HepG2 (cell line): Measurements from ENCODE around the gene TMEM143. TPM values are rescaled to one million over a fixed set of nuclear protein-coding genes. Genes with fewer than 3 reads are reported as not detected.

Experiments used
- ATAC-seq: fragments of 200-7000 bp; cut with Tn5 transposase; 3 replicates; pipeline ENCODE4 v1.9.1; 2020; ENCODE audit warnings: mild to moderate bottlenecking, moderate library complexity
- BruUV-seq: library from RNA; stranded (reverse); fragments of 400-500 nt; replicated peaks from 2 replicates; lab custom pipeline; 2021; lab: Mats Ljungman, UMichigan
- CTCF ChIA-PET: fragments of 300-600 bp; formaldehyde crosslinking; extraction: SDS; loops from one replicate; lab custom pipeline; 2021; ENCODE audit warnings: low total read pairs, inconsistent platforms, low intra/inter-chr PET ratio; lab: Yijun Ruan, JAX
- POLR2A ChIA-PET: fragments of 350-600 bp; sonication (Branson Sonifier 250); formaldehyde crosslinking; loops from one replicate; lab custom pipeline; 2020; ENCODE audit warnings: antibody characterized with exemption, inconsistent platforms; lab: Yijun Ruan, JAX
- DNase-seq: peaks from one replicate; pipeline ENCODE4 v3.0.0-alpha.2; 2015; ENCODE audit warnings: low spot score
- FAIRE-seq: peaks from 3 replicates; lab custom pipeline; 2011; peaks lifted over from hg19 to GRCh38; lab: Jason Lieb, UNC
- H2AFZ ChIP-seq: one replicate; pipeline ENCODE4 v1.6.1; 2011; ENCODE audit warnings: low read length, inconsistent platforms
- H3K27ac ChIP-seq: fragments of 300-600 bp; 3 replicates; pipeline ENCODE4 v1.8.0; 2011; ENCODE audit warnings: mixed run types, mild to moderate bottlenecking, mixed read lengths, low read length, inconsistent platforms; ENCODE audit not compliant: insufficient read depth; ENCODE audit errors: extremely low read length
- H3K27me3 ChIP-seq, 2 experiments: fragments of 200-600 bp in 1 of 2; 2 replicates in 1 of 2; 3 replicates in 1 of 2; pipeline versions ENCODE4 v1.6.0 to v1.8.0; 2011; ENCODE audit warnings: low read length in 2 of 2, mild to moderate bottlenecking in 2 of 2, moderate library complexity in 2 of 2, inconsistent platforms in 1 of 2; ENCODE audit not compliant: insufficient read depth in 2 of 2, control insufficient read depth in 1 of 2
- H3K36me3 ChIP-seq, 2 experiments: fragments of 200-600 bp in 1 of 2; replicated peaks in 1 of 2; 2 replicates in 1 of 2; 3 replicates in 1 of 2; pipeline versions ENCODE4 v1.5.1 to v1.8.0; 2011; ENCODE audit warnings: low read length in 2 of 2, inconsistent platforms in 1 of 2; ENCODE audit not compliant: insufficient read depth in 2 of 2, control insufficient read depth in 1 of 2
- H3K4me1 ChIP-seq: 2 replicates; pipeline ENCODE4 v1.5.1; 2012; ENCODE audit warnings: low read length, inconsistent platforms; ENCODE audit not compliant: insufficient read depth
- H3K4me2 ChIP-seq: 2 replicates; pipeline ENCODE4 v1.6.0; 2011; ENCODE audit warnings: low read depth, low read length, inconsistent platforms
- H3K4me3 ChIP-seq, 3 experiments: fragments of 200-600 bp in 1 of 3; sonication (generic), shearing (Covaris generic) in 1 of 3; replicated peaks in 1 of 3; 2 replicates each; pipeline ENCODE4 v1.5.1; 2011 to 2016; ENCODE audit warnings: low read length in 3 of 3, inconsistent platforms in 2 of 3, low read depth in 2 of 3, mild to moderate bottlenecking in 2 of 3, control low read depth in 1 of 3, mixed read lengths in 1 of 3; ENCODE audit not compliant: insufficient read depth in 1 of 3
- H3K79me2 ChIP-seq: one replicate; pipeline ENCODE4 v1.6.1; 2011; ENCODE audit warnings: low read length, inconsistent platforms; ENCODE audit not compliant: insufficient read depth
- H3K9ac ChIP-seq: 2 replicates; pipeline ENCODE4 v1.6.0; 2011; ENCODE audit warnings: mild to moderate bottlenecking, low read depth, low read length, inconsistent platforms; ENCODE audit not compliant: insufficient read depth
- H3K9me3 ChIP-seq: 2 replicates; pipeline ENCODE4 v1.5.1; 2012; ENCODE audit warnings: mild to moderate bottlenecking, low read length
- H4K20me1 ChIP-seq: 2 replicates; pipeline ENCODE4 v1.6.0; 2011; ENCODE audit warnings: inconsistent platforms, mild to moderate bottlenecking, low read length, moderate library complexity; ENCODE audit not compliant: insufficient read depth
- ETV5 ChIP-seq: IDR thresholded peaks from 2 replicates; pipeline ENCODE4 v1.6.1; 2018; ENCODE audit warnings: missing biosample characterization, missing genetic modification reagents, inconsistent platforms, borderline replicate concordance
- IRX3 ChIP-seq: sonication (generic); formaldehyde crosslinking; IDR thresholded peaks from 2 replicates; pipeline ENCODE4 v1.8.1; 2023; ENCODE audit warnings: mild to moderate bottlenecking, low read depth, missing genetic modification reagents, borderline replicate concordance
- MLX ChIP-seq: IDR thresholded peaks from 2 replicates; pipeline ENCODE4 v1.6.1; 2016
- PRDM15 ChIP-seq: sonication (generic); formaldehyde crosslinking; IDR thresholded peaks from 2 replicates; pipeline ENCODE4 v1.4.0; 2020; ENCODE audit warnings: missing genetic modification reagents
- RAD51 ChIP-seq: fragments of 450-650 bp; IDR thresholded peaks from 2 replicates; pipeline ENCODE4 v1.6.1; 2016; ENCODE audit warnings: borderline replicate concordance
- RELA ChIP-seq: sonication (generic); formaldehyde crosslinking; IDR thresholded peaks from 2 replicates; pipeline ENCODE4 v1.4.0; 2020; ENCODE audit warnings: missing genetic modification reagents
- ZFP62 ChIP-seq: sonication (generic); formaldehyde crosslinking; IDR thresholded peaks from 2 replicates; pipeline ENCODE4 v1.4.0; 2020; ENCODE audit warnings: missing genetic modification reagents
- ZNF547 ChIP-seq: sonication (generic); formaldehyde crosslinking; IDR thresholded peaks from 2 replicates; pipeline ENCODE4 v1.5.1; 2020; ENCODE audit warnings: mild to moderate bottlenecking, missing genetic modification reagents
- ZNF841 ChIP-seq: sonication (generic); formaldehyde crosslinking; IDR thresholded peaks from 2 replicates; pipeline ENCODE4 v1.8.1; 2023; ENCODE audit warnings: missing genetic modification reagents, borderline replicate concordance
- WGBS: methylation state at CpG from one replicate; pipeline ENCODE4 v1.1.6; 2017; ENCODE audit warnings: low lambda C conversion rate; 5-methylcytosine and 5-hydroxymethylcytosine counted together
- in situ Hi-C: cut with HindIII; loops from 2 replicates; pipeline ENCODE4 v1.10.0; 2017; ENCODE audit warnings: low pct_unique_long_range_greater_than_20kb; ENCODE audit not compliant: extremely low pct_ligation_motif_present
- intact Hi-C: fragments of 100-400 bp; cut with micrococcal nuclease; formaldehyde crosslinking; loops from one replicate; pipeline ENCODE4 v1.10.0; 2022; ENCODE audit not compliant: unreplicated experiment
- polyA plus RNA-seq, 8 experiments: library from polyadenylated mRNA; depleted of rRNA in 3 of 8; stranded (reverse) in 7 of 8; unstranded in 1 of 8; fragments of >200 nt; fragmentation: Illumina TruSeq in 4 of 8; extraction: Trizol in 4 of 8; gene quantifications; 2 replicates each; pipeline versions ENCODE4 v1.2.1 to v1.2.3, GENCODE V29; 2011 to 2016; ENCODE audit warnings: low read depth in 4 of 8, missing spikeins in 1 of 8, mixed read lengths in 1 of 8; ENCODE audit not compliant: insufficient read depth in 1 of 8
- total RNA-seq, 5 experiments: library from RNA; depleted of rRNA; stranded (reverse); fragments of >200 nt; fragmentation: Illumina TruSeq; extraction: Trizol; gene quantifications; 2 replicates each; pipeline ENCODE4 v1.2.3, GENCODE V29; 2016; ENCODE audit warnings: low read depth in 1 of 5
- TF ChIP-seq, protein P1 (sequence below): sonication (generic); formaldehyde crosslinking; conservative IDR thresholded peaks from 2 replicates; pipeline ENCODE4 v1.4.0; 2020; ENCODE audit warnings: mild to moderate bottlenecking, missing genetic modification reagents, moderate library complexity
- TF ChIP-seq, protein P2 (sequence below): sonication (generic); formaldehyde crosslinking; IDR thresholded peaks from 2 replicates; pipeline ENCODE4 v1.4.0; 2020; ENCODE audit warnings: mild to moderate bottlenecking, low read depth, missing genetic modification reagents

The TMEM143 gene
- total and polyA plus RNA-seq, 2 of the 13 experiments (the other 11 are each of a cell fraction or from before 2014, with no cell fraction given): 7.7 to 11.3 TPM

- TF ChIP-seq, protein P1, sequence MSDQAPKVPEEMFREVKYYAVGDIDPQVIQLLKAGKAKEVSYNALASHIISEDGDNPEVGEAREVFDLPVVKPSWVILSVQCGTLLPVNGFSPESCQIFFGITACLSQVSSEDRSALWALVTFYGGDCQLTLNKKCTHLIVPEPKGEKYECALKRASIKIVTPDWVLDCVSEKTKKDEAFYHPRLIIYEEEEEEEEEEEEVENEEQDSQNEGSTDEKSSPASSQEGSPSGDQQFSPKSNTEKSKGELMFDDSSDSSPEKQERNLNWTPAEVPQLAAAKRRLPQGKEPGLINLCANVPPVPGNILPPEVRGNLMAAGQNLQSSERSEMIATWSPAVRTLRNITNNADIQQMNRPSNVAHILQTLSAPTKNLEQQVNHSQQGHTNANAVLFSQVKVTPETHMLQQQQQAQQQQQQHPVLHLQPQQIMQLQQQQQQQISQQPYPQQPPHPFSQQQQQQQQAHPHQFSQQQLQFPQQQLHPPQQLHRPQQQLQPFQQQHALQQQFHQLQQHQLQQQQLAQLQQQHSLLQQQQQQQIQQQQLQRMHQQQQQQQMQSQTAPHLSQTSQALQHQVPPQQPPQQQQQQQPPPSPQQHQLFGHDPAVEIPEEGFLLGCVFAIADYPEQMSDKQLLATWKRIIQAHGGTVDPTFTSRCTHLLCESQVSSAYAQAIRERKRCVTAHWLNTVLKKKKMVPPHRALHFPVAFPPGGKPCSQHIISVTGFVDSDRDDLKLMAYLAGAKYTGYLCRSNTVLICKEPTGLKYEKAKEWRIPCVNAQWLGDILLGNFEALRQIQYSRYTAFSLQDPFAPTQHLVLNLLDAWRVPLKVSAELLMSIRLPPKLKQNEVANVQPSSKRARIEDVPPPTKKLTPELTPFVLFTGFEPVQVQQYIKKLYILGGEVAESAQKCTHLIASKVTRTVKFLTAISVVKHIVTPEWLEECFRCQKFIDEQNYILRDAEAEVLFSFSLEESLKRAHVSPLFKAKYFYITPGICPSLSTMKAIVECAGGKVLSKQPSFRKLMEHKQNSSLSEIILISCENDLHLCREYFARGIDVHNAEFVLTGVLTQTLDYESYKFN (CRISPR knock-in tag): no peak
- TF ChIP-seq, all 625 proteins: peak for 0
These were observed 61.2 kb downstream of the TMEM143 start (continued) for GRCh38 chr19:48302600-48302959.

DNA sequence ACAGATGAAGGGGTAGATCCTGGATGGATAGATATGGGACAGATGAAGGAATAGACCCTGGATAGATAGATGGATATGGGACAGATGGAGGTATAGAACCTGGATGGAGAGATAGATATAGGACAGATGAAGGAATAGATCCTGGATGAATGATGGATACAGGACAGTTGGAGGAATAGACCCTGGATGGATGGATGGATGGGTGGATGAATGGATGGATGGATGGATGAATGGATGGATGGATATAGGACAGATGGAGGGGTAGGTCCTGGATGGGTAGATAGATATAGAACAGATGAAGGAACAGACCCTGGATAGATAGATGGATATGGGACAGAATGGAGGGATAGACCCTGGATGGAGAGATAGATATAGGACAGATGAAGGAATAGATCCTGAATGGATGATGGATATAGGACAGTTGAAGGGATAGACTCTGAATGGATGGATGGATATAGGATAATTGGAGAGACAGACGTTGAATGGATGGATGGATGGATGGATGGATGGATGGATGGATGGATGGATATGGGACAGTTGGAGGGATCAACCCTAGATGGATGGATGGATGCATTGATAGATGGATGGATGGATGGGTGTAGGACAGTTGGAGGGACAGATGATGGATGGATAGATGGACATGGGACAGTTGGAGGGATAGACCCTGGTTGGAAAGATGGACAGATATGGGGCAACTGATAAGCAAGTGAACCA lies 61.7 kb downstream of the TMEM143 start:
- no TSS peak for BruUV-seq
- intact Hi-C loops (no loop called here), in situ Hi-C loops (no loop called here)
- Histone ChIP-seq H4K20me1 (no peaks in the 10 kb centered on the region), H3K27me3 (peaks cover 1 to 15% of the 10 kb centered on the region in 2 experiments), H3K27ac (no peak overlapping the region), H3K4me1 (peaks cover 2% of the 10 kb centered on the region), H3K4me3 (no peak overlapping the region), H2AFZ (no peak overlapping the region), H3K4me2 (no peak overlapping the region), H3K79me2 (no peaks in the 10 kb centered on the region), H3K36me3 (no peaks in the 10 kb centered on the region), H3K9ac (no peak overlapping the region), H3K9me3 (no peaks in the 10 kb centered on the region)
- ChIA-PET POLR2A (no interaction called here), CTCF (no interaction called here)
- no peak for TF ChIP-seq MLX (CRISPR knock-in tag)
- TF ChIP-seq ZNF841: no peak
- no peak for TF ChIP-seq IRX3 (CRISPR knock-in tag)
- TF ChIP-seq PRDM15: no peak
- TF ChIP-seq RAD51: no peak
- TF ChIP-seq ZNF547 (CRISPR knock-in tag): no peak
- no peak for TF ChIP-seq ETV5
- no peak for TF ChIP-seq ZFP62 (CRISPR knock-in tag)
- TF ChIP-seq, protein P2, sequence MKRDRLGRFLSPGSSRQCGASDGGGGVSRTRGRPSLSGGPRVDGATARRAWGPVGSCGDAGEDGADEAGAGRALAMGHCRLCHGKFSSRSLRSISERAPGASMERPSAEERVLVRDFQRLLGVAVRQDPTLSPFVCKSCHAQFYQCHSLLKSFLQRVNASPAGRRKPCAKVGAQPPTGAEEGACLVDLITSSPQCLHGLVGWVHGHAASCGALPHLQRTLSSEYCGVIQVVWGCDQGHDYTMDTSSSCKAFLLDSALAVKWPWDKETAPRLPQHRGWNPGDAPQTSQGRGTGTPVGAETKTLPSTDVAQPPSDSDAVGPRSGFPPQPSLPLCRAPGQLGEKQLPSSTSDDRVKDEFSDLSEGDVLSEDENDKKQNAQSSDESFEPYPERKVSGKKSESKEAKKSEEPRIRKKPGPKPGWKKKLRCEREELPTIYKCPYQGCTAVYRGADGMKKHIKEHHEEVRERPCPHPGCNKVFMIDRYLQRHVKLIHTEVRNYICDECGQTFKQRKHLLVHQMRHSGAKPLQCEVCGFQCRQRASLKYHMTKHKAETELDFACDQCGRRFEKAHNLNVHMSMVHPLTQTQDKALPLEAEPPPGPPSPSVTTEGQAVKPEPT (CRISPR knock-in tag): no peak
- TF ChIP-seq RELA (CRISPR knock-in tag): no peak
- ATAC-seq: no peak
- no peak for FAIRE-seq
- WGBS: 0% methylated on average over 1 of the region's 1 CpG
- DNase-seq: no peak
